HEK293T (cell line): ENCODE measurements around the gene SFXN3.

Experiments
- FOXA1 ChIP-seq: fragments of 450-650 bp; IDR thresholded peaks from 2 replicates; pipeline ENCODE4 v1.6.1; 2016; ENCODE audit warnings: mild to moderate bottlenecking
- FOXK2 ChIP-seq: fragments of 450-650 bp; IDR thresholded peaks from 2 replicates; pipeline ENCODE4 v1.6.1; 2016; ENCODE audit warnings: mild to moderate bottlenecking
- FOXM1 ChIP-seq: fragments of 450-650 bp; IDR thresholded peaks from 2 replicates; pipeline ENCODE4 v1.6.1; 2017; ENCODE audit warnings: mild to moderate bottlenecking, borderline replicate concordance
- SP1 ChIP-seq: fragments of 450-650 bp; IDR thresholded peaks from 2 replicates; pipeline ENCODE4 v1.6.1; 2017

DNA sequence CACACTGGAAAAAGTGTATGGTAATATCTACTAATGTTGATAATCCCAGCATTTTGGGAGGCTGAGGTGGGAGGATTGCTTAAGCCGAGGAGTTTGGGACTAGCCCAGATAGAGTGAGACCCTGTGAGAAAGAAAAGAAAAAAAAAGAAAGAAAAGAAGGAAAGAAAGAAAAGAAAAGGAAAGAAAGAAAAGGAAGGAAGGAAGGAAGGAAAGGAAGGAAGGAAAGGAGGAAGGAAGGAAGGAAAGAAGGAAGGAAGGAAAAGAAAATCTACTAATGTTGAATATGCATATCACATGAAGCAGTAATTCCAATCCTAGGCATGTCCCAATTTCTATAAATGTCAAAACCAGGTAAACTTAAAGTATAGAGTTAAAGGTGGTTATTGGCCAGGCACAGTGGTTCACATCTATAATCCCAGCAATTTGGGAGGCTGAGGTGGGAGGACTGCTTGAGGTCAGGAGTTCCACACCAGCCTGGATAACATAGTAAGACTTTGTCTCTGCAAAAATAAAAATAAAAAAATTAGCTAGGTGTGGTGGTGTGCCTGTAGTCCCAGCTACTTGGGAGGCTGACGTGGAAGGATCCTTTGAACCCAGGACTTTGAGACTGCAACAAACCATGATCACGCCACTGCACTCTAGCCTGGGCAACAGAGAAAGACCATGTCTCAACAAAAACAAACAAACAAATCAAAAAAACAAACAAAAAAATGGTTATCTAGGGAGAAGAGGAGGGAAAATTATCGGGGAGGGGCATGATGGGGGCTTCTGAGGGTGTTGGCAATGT, 25.5 kb downstream of the SFXN3 start:
- no peak for TF ChIP-seq FOXA1
- no peak for TF ChIP-seq FOXM1
- TF ChIP-seq SP1 = no peak
- no peak for TF ChIP-seq FOXK2
